Measurements from ENCODE around the gene NR4A1.
A peak's percentile ranks its signal among the peaks of the same experiment; 100 is the strongest.

The NR4A1 gene

GRCh38 chr12:52044292-52044983, 6.8 kb upstream of the NR4A1 start:
- DNase-seq (ENCODE audit: low spot score): no peak
- POLR2A ChIA-PET (ENCODE audit: low non-redundant PET): no interaction called here
- no peak for TF ChIP-seq CTCF (conservative IDR thresholded peaks at IDR 0.05; ENCODE audit: low read depth)
- CTCF ChIA-PET: interaction anchor here (0.6 to 1.5 kb wide), 3 partner anchors 19 to 37 kb away, joined by 3 to 10 read pairs (median 4); no protein-coding TSS in a partner anchor
- peak overlapping the region; percentile 15; the same call in 1 of the 2 replicates for H3K27ac ChIP-seq

- ChIA-PET CTCF (interaction anchor here (0.5 to 1.1 kb wide), 2 partner anchors 24 to 39 kb away, joined by 3 read pairs; partner anchors contain the start of genes ATG101 and TAMALIN), POLR2A (ENCODE audit: low non-redundant PET) (no interaction called here)
- TF ChIP-seq CTCF (conservative IDR thresholded peaks at IDR 0.05; ENCODE audit: low read depth): no peak
- H3K27ac ChIP-seq: 0 out of 2 replicates have a peak overlapping the region, but pooled peaks have one; percentile 10
- DNase-seq (ENCODE audit: low spot score): no peak
Observed at GRCh38 chr12:52045794-52046199, 5.4 kb upstream of the NR4A1 start.

GRCh38 chr12:52046859-52047258, 4.4 kb upstream of the NR4A1 start:
- ChIA-PET CTCF (interaction anchor here (1.2 kb wide), 1 partner anchor 36 kb away, joined by 5 read pairs; no protein-coding TSS in a partner anchor), POLR2A (ENCODE audit: low non-redundant PET) (no interaction called here)
- no peak for DNase-seq (ENCODE audit: low spot score)
- no peak overlapping the region for H3K27ac ChIP-seq
- TF ChIP-seq CTCF (conservative IDR thresholded peaks at IDR 0.05; ENCODE audit: low read depth): no peak

- ChIA-PET CTCF (no interaction called here), POLR2A (ENCODE audit: low non-redundant PET) (no interaction called here)
- DNase-seq (ENCODE audit: low spot score): no peak
- no peak overlapping the region for H3K27ac ChIP-seq
- TF ChIP-seq CTCF (conservative IDR thresholded peaks at IDR 0.05; ENCODE audit: low read depth): no peak
Observed at GRCh38 chr12:52049286-52049685, 2.0 kb upstream of the NR4A1 start.

- no peak for DNase-seq (ENCODE audit: low spot score)
- ChIA-PET POLR2A (ENCODE audit: low non-redundant PET) (no interaction called here), CTCF (interaction anchor here (1.6 to 3.2 kb wide), 2 partner anchors 10 to 24 kb away, joined by 4 to 19 read pairs; no protein-coding TSS in a partner anchor)
- no peak for TF ChIP-seq CTCF (conservative IDR thresholded peaks at IDR 0.05; ENCODE audit: low read depth)
- peak overlapping the region; percentile 76; the same call in 1 of the 2 replicates for H3K27ac ChIP-seq
Observed at GRCh38 chr12:52049688-52050087, 1.6 kb upstream of the NR4A1 start.

GRCh38 chr12:52050116-52050757, 1.0 kb upstream of the NR4A1 start:
- CTCF ChIA-PET: interaction anchor here (1.6 to 3.2 kb wide), 2 partner anchors 11 to 24 kb away, joined by 4 to 19 read pairs; no protein-coding TSS in a partner anchor
- H3K27ac ChIP-seq: peak overlapping the region; percentile 76

More at GRCh38 chr12:52050116-52050757, 1.0 kb upstream of the NR4A1 start:
- no peak for DNase-seq (ENCODE audit: low spot score)
- TF ChIP-seq CTCF (conservative IDR thresholded peaks at IDR 0.05; ENCODE audit: low read depth): no peak
- POLR2A ChIA-PET (ENCODE audit: low non-redundant PET): no interaction called here
